GM12875 (cell line): ENCODE data around the gene TEX26.

Experiments used
- H3K4me3 ChIP-seq: one replicate; pipeline ENCODE4 v1.5.1; 2011; ENCODE audit warnings: low read depth, low read length, control low read depth
- CTCF ChIP-seq: IDR thresholded peaks from 2 replicates; pipeline ENCODE4 v1.5.1; 2011; ENCODE audit warnings: low read depth, mild to moderate bottlenecking, control low read depth, inconsistent platforms, low read length, moderate library complexity, borderline replicate concordance; ENCODE audit not compliant: insufficient read depth

Gene TEX26

GRCh38 chr13:30906411-30907051, 25.9 kb upstream of the TEX26 start:
- TF ChIP-seq CTCF, result no peak
- no peak overlapping the region for H3K4me3 ChIP-seq

DNA sequence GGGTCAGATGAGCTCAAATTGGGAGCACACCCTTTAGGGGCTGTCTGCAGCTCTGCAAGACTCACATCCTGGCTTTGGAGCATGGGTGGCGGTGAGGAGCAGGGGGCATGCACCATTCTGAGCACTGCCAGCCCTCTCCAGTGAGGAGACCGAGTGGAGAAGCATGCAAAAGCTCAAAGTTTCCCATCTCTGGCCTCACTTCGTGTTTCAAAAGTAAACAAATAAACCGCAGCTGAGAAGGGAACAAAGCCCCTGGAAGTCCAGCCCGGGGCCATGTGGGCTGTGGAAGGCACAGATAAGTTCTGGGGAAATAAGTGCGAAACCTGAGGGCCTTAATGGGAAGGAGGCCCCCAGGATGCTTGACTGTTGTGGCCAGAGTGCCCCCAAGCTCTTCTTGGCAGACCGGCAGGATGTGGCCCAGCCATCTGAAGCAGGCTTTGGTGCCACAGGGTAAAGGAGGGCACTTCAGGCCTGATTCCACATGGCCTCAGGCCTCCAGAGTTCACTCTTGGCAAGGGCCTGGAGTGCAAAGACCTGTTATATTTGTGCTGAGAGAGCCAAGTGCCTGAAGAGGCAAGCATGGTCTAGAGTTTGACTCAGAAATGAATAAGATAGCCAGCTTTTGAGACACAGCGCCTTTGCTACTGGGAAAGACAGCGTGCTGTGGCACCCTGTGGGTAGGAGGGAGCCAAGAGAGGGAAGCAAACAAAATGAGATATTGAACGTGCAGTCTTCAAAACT, 25.2 kb upstream of the TEX26 start:
- no peak for TF ChIP-seq CTCF

GRCh38 chr13:30908416-30908980, 24.0 kb upstream of the TEX26 start:
- TF ChIP-seq CTCF, result no peak
- no peak overlapping the region for H3K4me3 ChIP-seq

More for the DNA sequence above, 25.2 kb upstream of the TEX26 start:
- H3K4me3 ChIP-seq, result no peak overlapping the region

DNA sequence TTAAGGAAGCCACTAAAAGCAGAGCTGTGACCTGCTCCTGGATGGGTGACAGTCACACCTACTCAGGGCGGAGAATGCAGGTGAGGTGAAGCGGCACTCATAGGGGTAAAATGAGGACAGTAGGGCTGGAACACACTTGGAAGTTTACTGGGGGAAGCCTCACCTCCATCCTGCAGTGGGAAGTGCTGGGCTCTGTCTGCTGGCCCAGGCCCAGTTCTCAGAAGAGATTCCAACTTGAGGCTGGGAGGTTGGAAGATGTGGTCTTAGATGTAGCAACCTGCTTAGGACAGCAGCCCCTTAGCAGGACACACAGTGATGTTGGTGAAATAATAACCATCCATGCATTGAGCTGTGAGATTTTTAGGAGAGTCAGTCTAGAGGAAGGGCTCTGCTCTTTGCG, 21.8 kb upstream of the TEX26 start:
- no peak overlapping the region for H3K4me3 ChIP-seq
- no peak for TF ChIP-seq CTCF

- H3K4me3 ChIP-seq, result no peak overlapping the region
- TF ChIP-seq CTCF, result no peak
These were observed 16.5 kb upstream of the TEX26 start for GRCh38 chr13:30915691-30916541.

DNA sequence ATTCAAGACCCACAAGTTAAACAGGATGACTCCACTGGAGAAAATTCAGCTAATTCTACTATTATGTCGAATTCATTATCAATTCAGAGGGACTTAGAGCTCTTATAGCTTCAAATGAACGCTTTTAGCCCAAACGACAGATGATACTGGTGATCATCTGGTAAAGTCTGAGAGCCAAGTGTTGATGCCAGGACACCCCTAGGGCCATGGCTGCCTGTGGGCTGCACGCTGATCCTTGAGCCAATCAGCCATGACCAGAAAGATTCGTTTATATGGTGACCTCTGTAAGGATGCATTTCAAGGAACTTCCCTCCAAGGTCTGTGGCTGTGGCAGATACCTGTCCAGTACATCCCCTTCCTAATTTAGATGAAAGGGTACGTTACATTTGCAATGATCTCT, 15.5 kb upstream of the TEX26 start:
- H3K4me3 ChIP-seq, result no peak overlapping the region

More for the DNA sequence above, 15.5 kb upstream of the TEX26 start:
- TF ChIP-seq CTCF, result no peak
